Activated CD4-positive, alpha-beta T cell treated with anti-CD3 and anti-CD28 coated beads for 24 hours (primary cell): ENCODE measurements around the gene PGAP3.
"Not testable (repeated sequence)": the region's sequence is repeated elsewhere in the genome, so short reads cannot be mapped to it uniquely, and the experiment has no call there.

Experiments
- DNase-seq, 2 donors: peaks; one replicate each; pipeline ENCODE4 v3.0.0-alpha.2; 2020; ENCODE audit warnings: low read depth in 2 of 2

The PGAP3 gene

DNA sequence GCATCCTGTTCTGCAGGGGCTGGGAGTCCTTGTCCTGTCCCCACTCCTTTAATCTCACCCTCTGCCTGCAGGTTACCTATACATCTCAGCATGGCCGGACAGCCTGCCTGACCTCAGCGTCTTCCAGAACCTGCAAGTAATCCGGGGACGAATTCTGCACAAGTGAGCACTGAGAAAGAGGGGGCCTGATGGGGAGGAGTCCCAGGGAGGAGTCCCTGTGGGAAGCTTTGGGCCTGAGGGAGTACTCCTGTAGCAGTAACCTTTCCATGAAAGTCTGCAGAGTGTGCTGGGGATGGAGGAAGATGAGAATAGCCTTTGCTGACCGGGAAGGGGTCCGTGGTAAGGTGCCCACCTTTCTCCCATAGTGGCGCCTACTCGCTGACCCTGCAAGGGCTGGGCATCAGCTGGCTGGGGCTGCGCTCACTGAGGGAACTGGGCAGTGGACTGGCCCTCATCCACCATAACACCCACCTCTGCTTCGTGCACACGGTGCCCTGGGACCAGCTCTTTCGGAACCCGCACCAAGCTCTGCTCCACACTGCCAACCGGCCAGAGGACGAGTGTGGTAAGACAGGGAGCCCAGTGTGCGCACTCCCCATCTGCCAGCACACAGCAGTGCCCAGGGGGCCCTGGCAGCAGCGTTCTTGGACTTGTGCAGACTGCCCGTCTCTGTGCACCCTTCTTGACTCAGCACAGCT is 27.7 kb upstream of the PGAP3 start:
- no peak for DNase-seq

GRCh38 chr17:39714234-39714633 is 26.4 kb upstream of the PGAP3 start:
- DNase-seq, result no peak

DNA sequence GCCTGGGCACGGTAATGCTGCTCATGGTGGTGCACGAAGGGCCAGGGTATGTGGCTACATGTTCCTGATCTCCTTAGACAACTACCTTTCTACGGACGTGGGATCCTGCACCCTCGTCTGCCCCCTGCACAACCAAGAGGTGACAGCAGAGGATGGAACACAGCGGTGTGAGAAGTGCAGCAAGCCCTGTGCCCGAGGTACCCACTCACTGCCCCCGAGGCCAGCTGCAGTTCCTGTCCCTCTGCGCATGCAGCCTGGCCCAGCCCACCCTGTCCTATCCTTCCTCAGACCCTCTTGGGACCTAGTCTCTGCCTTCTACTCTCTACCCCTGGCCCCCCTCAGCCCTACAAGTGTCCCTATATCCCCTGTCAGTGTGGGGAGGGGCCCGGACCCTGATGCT is 24.0 kb upstream of the PGAP3 start:
- no peak for DNase-seq

DNA sequence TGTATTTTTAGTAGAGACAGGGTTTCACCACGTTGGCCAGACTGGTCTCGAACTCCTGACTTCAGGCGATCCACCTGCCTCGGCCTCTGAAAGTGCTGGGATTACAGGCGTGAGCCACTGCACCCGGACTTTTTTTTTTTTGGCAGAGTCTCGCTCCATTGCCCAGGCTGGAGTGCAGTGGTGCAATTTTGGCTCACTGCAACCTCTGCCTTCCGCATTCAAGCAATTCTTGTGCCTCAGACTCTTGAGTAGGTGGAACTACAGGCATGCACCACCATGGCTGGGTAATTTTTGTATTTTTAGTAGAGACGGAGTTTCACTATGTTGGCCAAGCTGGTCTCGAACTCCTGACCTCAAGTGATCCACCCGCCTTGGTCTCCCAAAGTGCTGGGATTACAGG is 23.2 kb upstream of the PGAP3 start:
- DNase-seq, result not testable (repeated sequence)

DNA sequence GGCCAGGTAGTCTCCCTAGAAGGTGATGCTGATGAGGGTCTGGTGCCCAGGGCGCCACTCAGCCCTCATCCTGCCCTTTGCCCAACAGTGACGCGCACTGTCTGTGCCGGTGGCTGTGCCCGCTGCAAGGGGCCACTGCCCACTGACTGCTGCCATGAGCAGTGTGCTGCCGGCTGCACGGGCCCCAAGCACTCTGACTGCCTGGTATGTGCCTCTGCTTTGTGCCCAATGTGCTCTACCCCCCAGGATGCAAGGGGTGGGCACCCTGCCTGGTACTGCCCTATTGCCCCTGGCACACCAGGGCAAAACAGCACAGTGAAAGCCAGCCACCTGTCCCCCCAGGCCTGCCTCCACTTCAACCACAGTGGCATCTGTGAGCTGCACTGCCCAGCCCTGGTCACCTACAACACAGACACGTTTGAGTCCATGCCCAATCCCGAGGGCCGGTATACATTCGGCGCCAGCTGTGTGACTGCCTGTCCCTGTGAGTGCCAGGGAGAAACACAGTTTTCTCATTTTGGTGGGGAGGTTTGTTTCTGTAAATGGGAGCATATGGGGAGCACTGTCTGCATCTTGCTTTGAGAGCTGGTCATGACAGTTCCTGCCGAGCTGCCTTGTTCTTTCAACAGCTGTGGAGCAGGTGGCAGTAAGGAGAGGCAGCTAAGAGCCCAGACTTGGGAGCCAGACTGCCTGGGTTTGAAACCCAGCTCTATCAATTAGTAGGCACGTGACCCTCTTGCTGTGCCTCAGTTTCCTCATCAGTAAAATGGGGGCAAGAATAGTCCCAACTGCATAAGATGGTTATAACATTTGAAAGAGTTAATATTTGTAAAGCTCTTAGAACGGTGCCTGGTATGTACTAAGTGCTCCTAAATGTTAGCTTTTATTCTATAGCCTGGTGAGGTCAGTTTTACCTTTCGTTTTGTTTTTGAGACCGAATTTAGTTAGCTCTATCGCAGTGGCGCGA is 22.4 kb upstream of the PGAP3 start:
- DNase-seq, result no peak

- no peak for DNase-seq
Observed at GRCh38 chr17:39709319-39709997, 21.6 kb upstream of the PGAP3 start.

- no peak for DNase-seq
Observed at GRCh38 chr17:39706921-39707337, 19.1 kb upstream of the PGAP3 start.

GRCh38 chr17:39706383-39706782 is 18.5 kb upstream of the PGAP3 start:
- DNase-seq, result no peak

DNA sequence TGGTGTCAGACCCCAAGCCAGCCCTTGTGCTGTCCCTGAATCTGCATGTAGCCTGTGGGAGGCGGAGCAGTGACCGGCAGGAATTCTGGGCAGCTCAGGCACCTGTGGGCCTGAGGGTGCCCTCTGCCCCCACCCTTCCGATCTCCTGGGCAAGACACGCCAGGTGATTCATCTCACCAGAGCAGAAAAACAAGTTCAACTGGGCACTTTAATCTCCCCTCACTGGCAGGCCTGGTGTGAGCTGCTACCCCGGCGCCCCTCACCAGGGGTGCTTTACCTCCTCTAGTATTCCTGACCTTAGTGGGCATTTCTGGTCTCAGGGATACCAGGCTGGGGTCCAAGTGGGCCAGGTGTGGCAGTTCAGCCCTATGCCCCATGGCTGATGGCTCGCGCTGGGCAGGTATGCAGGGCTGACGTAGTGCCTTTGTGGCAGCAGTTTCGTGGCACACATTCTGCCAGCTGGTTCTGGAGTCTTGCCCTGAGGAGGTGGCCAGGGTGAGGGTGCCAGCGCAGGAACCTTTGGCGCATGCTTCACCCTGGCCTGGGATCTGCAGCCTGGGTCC is 18.0 kb upstream of the PGAP3 start:
- DNase-seq, result no peak

DNA sequence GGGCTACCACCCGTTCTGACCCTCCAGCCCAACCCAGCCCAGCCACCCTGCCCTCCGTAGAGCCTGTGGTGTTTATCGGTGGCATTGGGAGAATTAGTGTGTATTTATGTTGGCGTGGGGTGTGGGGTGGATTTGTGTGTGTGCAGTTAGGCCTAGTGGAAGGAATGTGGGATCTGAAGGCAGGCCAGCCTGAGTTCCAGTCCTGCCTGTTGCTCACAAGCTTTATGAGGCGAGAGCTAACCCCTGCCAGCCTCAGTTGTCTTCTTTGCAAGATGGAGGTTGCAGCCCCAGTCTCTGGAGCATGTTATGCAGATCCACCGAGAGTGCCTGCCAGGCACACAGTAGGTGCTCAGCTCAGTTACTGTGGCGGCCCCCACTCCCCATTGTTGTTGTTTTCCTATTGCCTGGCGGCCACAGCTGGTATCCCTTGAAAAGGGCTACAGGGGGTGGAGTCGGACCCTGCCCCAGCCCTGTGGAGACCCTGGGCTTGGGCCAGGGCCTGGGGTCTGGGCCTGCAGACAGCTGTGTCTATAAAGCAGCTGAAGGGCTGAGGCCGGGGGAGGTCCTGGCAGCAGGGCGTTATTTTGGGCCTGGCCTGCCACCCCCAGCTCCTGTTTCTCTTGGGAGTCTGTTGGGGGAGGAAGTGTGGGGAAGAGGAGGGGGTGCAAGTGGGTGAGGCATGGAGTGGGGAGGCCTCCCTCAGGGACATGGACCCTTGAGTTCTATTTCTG is 17.1 kb upstream of the PGAP3 start:
- DNase-seq, result no peak

- DNase-seq, result no peak
Observed at GRCh38 chr17:39703913-39704312, 16.1 kb upstream of the PGAP3 start.

DNA sequence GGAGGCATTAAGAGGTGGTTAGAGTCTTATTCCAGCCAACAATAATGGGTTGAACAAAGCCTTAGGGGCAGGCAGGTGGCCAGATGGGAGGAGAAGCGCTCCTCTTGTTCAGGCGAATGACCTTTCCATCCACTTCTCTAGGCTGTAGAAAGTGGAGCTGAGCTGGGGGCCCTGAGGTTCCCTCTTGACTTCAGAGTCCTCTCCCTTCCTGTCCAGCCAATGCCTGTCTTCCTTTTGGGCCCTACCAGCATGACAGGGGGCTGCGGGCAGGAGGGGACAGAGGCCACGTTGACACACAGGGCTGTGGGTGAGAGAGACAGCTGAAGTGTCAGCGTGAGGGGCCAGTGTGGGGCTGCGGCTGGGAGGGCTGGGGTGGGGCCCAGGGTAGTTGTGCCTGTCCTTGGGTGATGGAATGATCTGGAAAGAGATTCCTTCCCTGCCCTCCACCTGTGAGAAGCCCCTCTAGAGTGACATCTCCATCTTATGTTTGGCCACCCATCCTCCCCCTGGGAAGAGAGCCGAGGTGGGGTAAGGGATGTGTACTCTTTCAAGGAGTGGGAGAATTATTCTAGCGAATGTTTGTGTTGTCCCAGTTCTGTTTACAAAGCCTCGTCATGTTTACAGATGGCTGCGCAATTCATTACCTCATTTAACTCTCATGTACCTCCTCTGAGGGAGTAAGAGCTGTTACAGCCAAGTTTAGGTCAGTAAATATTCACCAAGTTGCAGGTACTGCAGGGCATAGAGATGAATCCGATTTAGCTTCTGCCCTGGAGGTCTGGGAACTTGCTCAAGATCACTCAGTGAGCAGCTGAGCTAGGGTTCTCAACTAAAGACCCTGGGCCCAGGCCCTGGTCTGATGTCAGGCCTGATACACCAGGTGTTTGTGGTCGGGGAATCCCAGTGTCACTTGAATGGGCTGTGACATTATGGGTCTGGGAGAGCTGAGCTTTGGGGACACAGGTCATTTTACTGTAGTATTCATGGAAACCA is 15.3 kb upstream of the PGAP3 start:
- DNase-seq, result no peak

GRCh38 chr17:39701784-39702422 is 14.0 kb upstream of the PGAP3 start:
- DNase-seq, result no peak

DNA sequence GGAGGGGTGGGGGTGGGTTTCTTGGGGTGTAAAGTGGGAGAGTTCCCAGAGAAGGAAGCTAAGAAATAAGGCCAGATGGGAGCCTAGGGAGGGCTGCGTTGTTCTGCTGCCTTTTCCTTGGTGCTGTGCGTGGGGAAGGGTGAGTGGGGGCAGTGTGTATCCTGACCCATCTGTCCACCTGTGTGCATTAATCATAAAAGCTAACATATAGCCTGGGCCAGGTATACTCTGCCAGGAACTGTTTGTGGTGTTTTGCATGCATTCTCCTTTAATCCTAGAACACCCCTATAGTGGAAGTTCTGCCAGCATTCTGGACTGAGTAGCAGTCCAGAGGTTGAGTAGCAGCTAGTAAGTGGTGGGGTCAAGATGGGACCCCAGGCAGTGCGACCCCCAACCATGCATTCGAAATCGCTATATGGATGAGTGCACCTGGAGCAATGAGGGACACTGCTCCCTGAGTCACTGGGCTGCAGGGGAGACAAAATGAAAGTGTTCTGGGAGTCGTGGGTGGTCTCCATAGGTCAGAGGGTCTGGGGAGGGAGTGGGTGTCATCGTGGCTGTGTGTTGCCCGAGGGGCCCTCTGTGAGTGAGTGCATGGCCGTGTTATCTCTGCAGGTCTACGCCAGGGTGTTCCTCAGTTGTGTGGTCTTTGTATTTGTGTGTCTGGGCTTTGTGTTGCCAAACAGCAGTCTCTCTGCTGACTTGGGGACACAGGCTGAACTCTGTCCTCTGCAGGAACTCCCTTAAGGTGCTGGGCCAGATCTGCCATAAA is 13.3 kb upstream of the PGAP3 start:
- no peak for DNase-seq

DNA sequence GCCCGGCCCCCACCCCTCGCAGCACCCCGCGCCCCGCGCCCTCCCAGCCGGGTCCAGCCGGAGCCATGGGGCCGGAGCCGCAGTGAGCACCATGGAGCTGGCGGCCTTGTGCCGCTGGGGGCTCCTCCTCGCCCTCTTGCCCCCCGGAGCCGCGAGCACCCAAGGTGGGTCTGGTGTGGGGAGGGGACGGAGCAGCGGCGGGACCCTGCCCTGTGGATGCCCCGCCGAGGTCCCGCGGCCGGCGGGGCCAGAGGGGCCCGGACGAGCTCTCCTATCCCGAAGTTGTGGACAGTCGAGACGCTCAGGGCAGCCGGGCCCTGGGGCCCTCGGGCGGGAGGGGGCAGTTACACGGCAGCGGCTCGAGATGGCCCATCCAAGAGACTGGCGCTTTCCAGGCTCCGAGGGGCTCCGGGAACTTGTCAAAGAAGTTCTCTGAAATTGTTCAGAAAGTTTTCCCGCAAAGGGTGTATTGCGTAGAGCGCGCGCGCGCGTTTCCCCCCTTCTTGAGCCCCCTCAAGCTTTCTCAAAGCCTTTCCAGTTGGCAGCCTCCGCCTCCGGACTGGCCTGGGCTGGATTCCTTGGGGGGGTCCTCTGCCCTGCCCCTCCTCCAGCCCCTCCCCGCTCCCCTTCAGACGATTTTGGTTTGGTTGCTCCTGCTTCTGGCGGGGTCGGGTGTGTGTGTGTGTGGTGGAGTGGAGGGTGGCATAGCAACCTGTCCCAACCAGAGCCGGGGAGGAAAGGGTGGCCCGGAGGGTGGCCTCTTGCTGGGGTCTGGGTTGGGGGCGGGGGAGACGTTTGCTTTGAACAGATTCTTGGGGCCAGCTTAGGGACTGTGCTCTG is 12.5 kb upstream of the PGAP3 start:
- DNase-seq, result no peak

GRCh38 chr17:39699818-39700147 is 11.9 kb upstream of the PGAP3 start, which contains the start of gene ERBB2:
Gene ERBB2 (plus strand): TSS chr17:39700064. CDS start chr17:39700239, 175 bp downstream.
- no peak for DNase-seq

- DNase-seq, result not testable (repeated sequence)
Observed at GRCh38 chr17:39699157-39699817, 11.4 kb upstream of the PGAP3 start.
